Loucy (cell line): ENCODE measurements around the gene SIRPB2.

ENCODE experiments used
- H2AFZ ChIP-seq: fragments of 200-600 bp; sonication (generic); 2 replicates; pipeline ENCODE4 v1.6.0; 2016; ENCODE audit warnings: antibody characterized with exemption, mild to moderate bottlenecking, low read length, moderate library complexity
- H3F3A ChIP-seq: fragments of 200-600 bp; 2 replicates; pipeline ENCODE4 v1.6.0; 2016; ENCODE audit warnings: antibody characterized with exemption, low read depth, mild to moderate bottlenecking
- H3K27me3 ChIP-seq: fragments of 200-600 bp; sonication (generic); 2 replicates; pipeline ENCODE4 v1.6.1; 2014; ENCODE audit warnings: low read length, mild to moderate bottlenecking; ENCODE audit not compliant: insufficient read depth, poor library complexity, severe bottlenecking
- H3K36me3 ChIP-seq: fragments of 200-600 bp; sonication (generic); 2 replicates; pipeline ENCODE4 v1.6.1; 2016; ENCODE audit warnings: low read length; ENCODE audit not compliant: insufficient read depth
- H3K4me1 ChIP-seq: fragments of 200-600 bp; sonication (generic); 2 replicates; pipeline ENCODE4 v1.5.1; 2014; ENCODE audit warnings: low read length, mild to moderate bottlenecking; ENCODE audit not compliant: insufficient read depth, poor library complexity, severe bottlenecking
- H3K4me2 ChIP-seq: fragments of 200-600 bp; sonication (generic); 2 replicates; pipeline ENCODE4 v1.6.0; 2014; ENCODE audit warnings: antibody characterized with exemption, low read length, low read depth, mild to moderate bottlenecking; ENCODE audit not compliant: poor library complexity, severe bottlenecking
- H3K4me3 ChIP-seq: fragments of 200-600 bp; sonication (generic); 2 replicates; pipeline ENCODE4 v1.5.1; 2014; ENCODE audit warnings: low read length, mild to moderate bottlenecking, mixed read lengths; ENCODE audit not compliant: poor library complexity, severe bottlenecking
- H3K79me2 ChIP-seq: fragments of 200-600 bp; sonication (generic); 2 replicates; pipeline ENCODE4 v1.6.1; 2014; ENCODE audit warnings: low read length; ENCODE audit not compliant: insufficient read depth
- H3K9ac ChIP-seq: fragments of 200-600 bp; sonication (generic); 2 replicates; pipeline ENCODE4 v1.6.0; 2014; ENCODE audit warnings: mild to moderate bottlenecking, low read depth, low read length, moderate library complexity; ENCODE audit not compliant: poor library complexity, severe bottlenecking
- H3K9me2 ChIP-seq: fragments of 200-600 bp; sonication (generic); replicated peaks from 2 replicates; pipeline ENCODE4 v1.6.1; 2016; ENCODE audit warnings: low read depth, low read length, mixed read lengths
- H3K9me3 ChIP-seq: fragments of 200-600 bp; sonication (generic); 2 replicates; pipeline ENCODE4 v1.6.1; 2014; ENCODE audit warnings: mild to moderate bottlenecking, antibody characterized with exemption, low read length, low read depth; ENCODE audit not compliant: insufficient read depth
- H4K20me1 ChIP-seq: fragments of 200-600 bp; sonication (generic); 2 replicates; pipeline ENCODE4 v1.6.0; 2014; ENCODE audit warnings: antibody characterized with exemption, low read length, mild to moderate bottlenecking; ENCODE audit not compliant: insufficient read depth, poor library complexity, severe bottlenecking
- EZH2phosphoT487 ChIP-seq: fragments of 200-600 bp; IDR thresholded peaks from 2 replicates; pipeline ENCODE4 v1.6.1; 2018; ENCODE audit warnings: antibody characterized with exemption, mild to moderate bottlenecking, moderate library complexity, borderline replicate concordance
- TF ChIP-seq, protein P1 (sequence below): fragments of 200-600 bp; sonication (generic); conservative IDR thresholded peaks from 2 replicates; pipeline ENCODE4 v1.5.1; 2014; ENCODE audit warnings: mild to moderate bottlenecking, antibody characterized with exemption, low read length

Gene SIRPB2

DNA sequence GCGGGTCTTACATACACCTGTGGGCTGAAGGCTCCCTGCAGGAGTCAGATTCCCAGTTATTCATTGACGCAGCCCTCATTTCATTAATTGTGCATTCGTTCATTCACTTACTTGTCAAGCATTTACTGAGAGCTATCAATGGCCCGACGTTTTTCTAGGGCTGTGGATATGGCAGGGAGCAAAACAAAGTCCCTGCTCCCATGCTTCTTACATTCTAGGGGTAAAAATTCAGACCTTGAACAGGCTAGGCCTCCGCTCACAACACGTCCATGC lies 24.2 kb downstream of the SIRPB2 start:
- peaks cover 43% of the 10 kb centered on the region for H3K4me1 ChIP-seq

DNA sequence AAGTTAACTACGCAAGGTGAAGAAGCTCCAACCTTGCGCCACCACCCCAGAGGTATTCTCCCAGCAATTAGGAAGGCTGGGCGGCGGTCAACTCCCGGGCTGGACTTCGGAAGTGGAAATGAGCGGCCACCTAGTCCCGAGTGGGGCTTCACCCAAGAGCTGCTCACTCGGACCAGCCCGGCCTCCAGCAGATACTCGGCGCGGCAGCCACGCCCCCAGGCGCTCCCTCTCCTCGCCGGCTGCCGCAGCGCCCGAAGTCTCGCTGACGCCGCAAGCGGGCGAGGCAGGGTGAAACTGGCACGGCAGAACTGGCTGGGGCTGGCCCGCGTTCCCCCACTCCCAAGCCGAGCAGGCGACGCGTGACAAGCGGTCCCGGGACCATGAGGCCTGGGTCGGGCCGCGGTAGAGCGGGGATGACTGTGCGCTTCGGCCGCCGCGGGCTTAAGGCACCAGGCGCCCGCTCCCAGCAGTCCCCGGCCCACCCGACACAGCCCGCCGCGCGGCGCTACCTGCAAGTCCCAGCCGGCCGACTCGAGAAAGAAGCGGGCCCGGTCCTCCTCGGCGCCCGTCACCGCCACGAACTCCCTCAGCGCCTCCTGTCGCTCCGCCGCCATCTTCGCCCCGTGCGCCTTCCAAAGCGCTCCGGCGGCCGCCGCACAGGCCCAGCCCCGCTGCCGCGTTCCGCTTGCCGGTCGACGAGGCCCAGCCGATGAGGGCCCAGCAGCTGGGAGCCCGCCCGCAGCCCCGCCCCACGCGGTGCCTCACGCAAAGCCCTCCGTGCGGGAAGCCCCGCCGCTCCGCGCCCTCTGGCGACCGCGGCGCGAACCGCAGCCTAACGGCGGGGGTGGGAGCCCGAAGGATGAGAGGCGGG lies 24.8 kb downstream of the SIRPB2 start, which contains the start of gene NSFL1C:
TSS of gene NSFL1C (minus strand) at position 639 of the 871 bp plus-strand sequence. CDS start at position 614, 25 bp downstream.
- H3F3A ChIP-seq: no peaks in the 10 kb centered on the region
- H3K9me3 ChIP-seq: no peaks in the 10 kb centered on the region
- H4K20me1 ChIP-seq: peaks cover 40% of the 10 kb centered on the region
- peak within 1 kb of the TSS; percentile 82 for H3K9ac ChIP-seq
- H3K36me3 ChIP-seq: no peaks in the 10 kb centered on the region
- H3K4me1 ChIP-seq: peaks cover 48% of the 10 kb centered on the region
- H3K4me2 ChIP-seq: peak within 1 kb of the TSS; percentile 99
- TF ChIP-seq, protein P1, sequence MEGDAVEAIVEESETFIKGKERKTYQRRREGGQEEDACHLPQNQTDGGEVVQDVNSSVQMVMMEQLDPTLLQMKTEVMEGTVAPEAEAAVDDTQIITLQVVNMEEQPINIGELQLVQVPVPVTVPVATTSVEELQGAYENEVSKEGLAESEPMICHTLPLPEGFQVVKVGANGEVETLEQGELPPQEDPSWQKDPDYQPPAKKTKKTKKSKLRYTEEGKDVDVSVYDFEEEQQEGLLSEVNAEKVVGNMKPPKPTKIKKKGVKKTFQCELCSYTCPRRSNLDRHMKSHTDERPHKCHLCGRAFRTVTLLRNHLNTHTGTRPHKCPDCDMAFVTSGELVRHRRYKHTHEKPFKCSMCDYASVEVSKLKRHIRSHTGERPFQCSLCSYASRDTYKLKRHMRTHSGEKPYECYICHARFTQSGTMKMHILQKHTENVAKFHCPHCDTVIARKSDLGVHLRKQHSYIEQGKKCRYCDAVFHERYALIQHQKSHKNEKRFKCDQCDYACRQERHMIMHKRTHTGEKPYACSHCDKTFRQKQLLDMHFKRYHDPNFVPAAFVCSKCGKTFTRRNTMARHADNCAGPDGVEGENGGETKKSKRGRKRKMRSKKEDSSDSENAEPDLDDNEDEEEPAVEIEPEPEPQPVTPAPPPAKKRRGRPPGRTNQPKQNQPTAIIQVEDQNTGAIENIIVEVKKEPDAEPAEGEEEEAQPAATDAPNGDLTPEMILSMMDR: peak; percentile 86
- no peak for TF ChIP-seq EZH2phosphoT487
- peak within 1 kb of the TSS; percentile 99 for H2AFZ ChIP-seq
- no peaks in the 10 kb centered on the region for H3K27me3 ChIP-seq
- H3K79me2 ChIP-seq: peaks cover 48% of the 10 kb centered on the region
- no peaks in the 10 kb centered on the region for H3K9me2 ChIP-seq
- peak within 1 kb of the TSS; percentile 90 for H3K4me3 ChIP-seq

More for the DNA sequence above, 24.2 kb downstream of the SIRPB2 start:
- Histone ChIP-seq H3K4me3 (peak overlapping the region; percentile 61), H3K27me3 (no peaks in the 10 kb centered on the region), H3K9me2 (no peaks in the 10 kb centered on the region), H3K9ac (no peak overlapping the region), H3K79me2 (peaks cover 42% of the 10 kb centered on the region), H3K4me2 (peak overlapping the region; percentile 59), H3K9me3 (no peaks in the 10 kb centered on the region), H2AFZ (peak overlapping the region; percentile 99), H3K36me3 (no peaks in the 10 kb centered on the region), H4K20me1 (peaks cover 37% of the 10 kb centered on the region), H3F3A (no peaks in the 10 kb centered on the region)
- TF ChIP-seq, protein P1: no peak
- TF ChIP-seq EZH2phosphoT487: no peak

DNA sequence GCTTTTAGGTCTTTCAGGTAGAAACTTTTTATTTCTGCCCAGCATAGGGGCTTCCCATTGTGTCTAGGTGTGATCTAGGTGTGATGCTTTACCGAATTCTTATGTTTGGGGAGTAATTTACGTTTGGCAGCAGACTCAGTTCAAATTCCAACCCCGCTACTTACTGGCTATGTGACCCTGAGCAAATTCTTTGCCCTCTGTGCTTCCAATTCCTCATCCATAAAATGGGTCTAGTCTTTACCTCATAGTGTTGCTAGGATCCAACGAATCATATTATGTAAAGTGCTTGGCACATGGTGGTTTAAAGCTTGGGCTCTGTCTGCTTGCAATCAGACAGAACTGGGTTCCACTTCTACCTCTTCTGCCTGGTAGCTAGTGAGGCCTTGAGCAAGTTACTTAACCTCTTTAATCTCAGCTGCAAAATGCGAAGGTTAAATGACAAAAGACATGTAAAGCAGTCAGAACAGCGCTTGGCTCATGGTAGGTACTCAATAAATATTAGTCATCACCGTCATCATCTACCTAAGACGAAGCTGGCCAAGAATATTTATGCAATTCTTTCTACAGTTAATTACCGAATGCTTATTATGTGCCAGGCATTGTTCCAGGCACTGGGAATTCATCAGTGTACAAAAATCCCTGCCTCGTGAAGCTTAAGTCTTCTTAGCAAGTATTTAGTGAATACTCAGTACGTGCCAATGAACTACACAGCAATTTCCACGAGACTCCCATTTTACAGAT lies 25.6 kb downstream of the SIRPB2 start:
- TF ChIP-seq, protein P1: no peak
- TF ChIP-seq EZH2phosphoT487: no peak
- Histone ChIP-seq H3K4me2 (peak overlapping the region; percentile 99), H3K36me3 (peaks cover 5% of the 10 kb centered on the region; the same call in 1 of the 2 replicates), H3K27me3 (no peaks in the 10 kb centered on the region), H3K9me2 (no peaks in the 10 kb centered on the region), H3K4me3 (peak overlapping the region; percentile 90), H3K9me3 (no peaks in the 10 kb centered on the region), H4K20me1 (peaks cover 40% of the 10 kb centered on the region), H2AFZ (no peak overlapping the region), H3F3A (no peaks in the 10 kb centered on the region), H3K79me2 (peaks cover 53% of the 10 kb centered on the region), H3K9ac (peak overlapping the region; percentile 82), H3K4me1 (peaks cover 48% of the 10 kb centered on the region)
